HG03025 (cell line): Measurements from ENCODE around the gene NEMP1.
"Not testable (repeated sequence)": the region's sequence is repeated elsewhere in the genome, so short reads cannot be mapped to it uniquely, and the experiment has no call there.

ENCODE experiments used
- ATAC-seq: cut with Tn5 transposase; IDR thresholded peaks from one replicate; pipeline ENCODE4 v1.9.1; 2021; ENCODE audit warnings: mild to moderate bottlenecking, moderate library complexity; ENCODE audit not compliant: unreplicated experiment, low FRiP score

The NEMP1 gene

GRCh38 chr12:57092876-57093414 lies 14.4 kb upstream of the NEMP1 start:
- no peak for ATAC-seq

GRCh38 chr12:57092529-57092862 lies 13.9 kb upstream of the NEMP1 start:
- no peak for ATAC-seq

- no peak for ATAC-seq
Observed at GRCh38 chr12:57091638-57092528, 13.3 kb upstream of the NEMP1 start.

GRCh38 chr12:57090924-57091637 lies 12.5 kb upstream of the NEMP1 start:
- ATAC-seq, result no peak

GRCh38 chr12:57090490-57090889 lies 11.9 kb upstream of the NEMP1 start:
- ATAC-seq, result no peak

GRCh38 chr12:57089271-57090245 lies 11.0 kb upstream of the NEMP1 start:
- ATAC-seq, result no peak

- peak; percentile 49 for ATAC-seq
Observed at GRCh38 chr12:57088354-57089270, 10.0 kb upstream of the NEMP1 start, which contains the start of gene NAB2. NAB2 (plus strand) TSS chr12:57089114; CDS start chr12:57089272, 158 bp downstream.

GRCh38 chr12:57087691-57088353 lies 9.2 kb upstream of the NEMP1 start:
- ATAC-seq, result peak; percentile 25

GRCh38 chr12:57087010-57087690 lies 8.6 kb upstream of the NEMP1 start:
- peak; percentile 31 for ATAC-seq

GRCh38 chr12:57086493-57087009 lies 8.0 kb upstream of the NEMP1 start:
- no peak for ATAC-seq

- no peak for ATAC-seq
Observed at GRCh38 chr12:57085999-57086492, 7.5 kb upstream of the NEMP1 start.

GRCh38 chr12:57080855-57081254 lies 2.3 kb upstream of the NEMP1 start:
- ATAC-seq, result no peak

- no peak for ATAC-seq
Observed at GRCh38 chr12:57079821-57080220, 1.2 kb upstream of the NEMP1 start.

- ATAC-seq, result not testable (repeated sequence)
Observed at GRCh38 chr12:57073566-57074450, 4.8 kb downstream of the NEMP1 start.

- ATAC-seq, result no peak
Observed at GRCh38 chr12:57072661-57073060, 5.9 kb downstream of the NEMP1 start.

GRCh38 chr12:57069523-57069922 lies 9.1 kb downstream of the NEMP1 start:
- ATAC-seq, result no peak

GRCh38 chr12:57066245-57066644 lies 12.3 kb downstream of the NEMP1 start:
- no peak for ATAC-seq
